ENCODE measurements around the gene NCMAP. TPM values are rescaled to one million over a fixed set of nuclear protein-coding genes. Genes with fewer than 3 reads are reported as not detected.

The NCMAP gene
- total and polyA plus RNA-seq, 4 donors: 1.5 to 20.2 (median 5.9) TPM

DNA sequence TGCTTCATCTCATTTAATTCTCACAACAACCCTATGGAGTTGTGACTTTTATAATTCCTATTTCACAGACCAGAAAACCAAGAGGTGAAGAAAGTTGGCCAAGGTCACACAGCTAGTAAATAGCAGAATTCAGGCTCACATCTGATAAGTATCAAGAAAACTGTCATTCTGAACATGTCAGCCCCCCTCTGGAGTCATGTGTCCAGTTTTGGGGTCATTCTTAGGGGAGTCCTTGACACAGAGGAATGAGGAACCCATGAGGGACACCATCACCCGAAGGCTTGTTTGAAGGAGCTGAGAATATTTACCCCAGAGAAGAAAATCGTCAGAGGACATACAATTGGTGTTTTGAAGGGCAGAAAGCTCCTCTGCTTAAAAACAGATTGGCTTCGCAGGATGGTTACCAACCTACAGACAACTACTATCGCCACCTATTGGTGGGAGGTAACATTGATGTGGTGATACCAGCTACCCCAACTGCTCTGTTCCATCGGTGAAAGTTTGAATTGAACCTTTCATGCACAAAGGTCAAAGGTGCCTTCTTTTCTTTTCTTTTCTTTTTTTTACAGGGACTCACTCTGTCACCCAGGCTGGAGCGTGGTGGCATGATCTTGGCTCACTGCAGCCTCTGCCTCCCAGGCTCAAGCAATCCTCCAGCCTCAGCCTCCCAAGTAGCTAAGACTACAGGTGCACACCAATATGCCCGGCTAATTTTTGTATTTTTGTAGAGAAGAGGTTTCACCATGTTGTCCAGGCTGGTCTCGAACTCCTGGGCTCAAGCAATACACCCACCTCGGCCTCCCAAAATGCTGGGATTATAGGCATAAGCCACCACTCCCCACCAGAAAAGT, 31.3 kb downstream of the NCMAP start:
- Histone ChIP-seq H3K9ac (ENCODE audit: insufficient read depth in 1 of 2, low read length in 2 of 2) (no peak overlapping the region), H3K4me3 (no peak overlapping the region), H3K36me3 (ENCODE audit: control insufficient read depth in 4 of 4, insufficient read depth in 4 of 4, low read length in 4 of 4) (no peaks in the 10 kb centered on the region), H3K27ac (ENCODE audit: low read depth in 1 of 2, low read length in 1 of 2) (no peak overlapping the region), H3K9me3 (ENCODE audit: control insufficient read depth in 4 of 4, insufficient read depth in 3 of 4, low read length in 3 of 4) (no peaks in the 10 kb centered on the region), H3K27me3 (ENCODE audit: control insufficient read depth in 3 of 3, insufficient read depth in 3 of 3, low read length in 2 of 3) (no peaks in the 10 kb centered on the region), H3K4me1 (ENCODE audit: control insufficient read depth in 5 of 5, insufficient read depth in 5 of 5, low read length in 5 of 5) (no peaks in the 10 kb centered on the region)
- WGBS, 2 donors: 26 to 29% methylated on average over 9 of the region's 9 CpGs
- TF ChIP-seq, protein P1, sequence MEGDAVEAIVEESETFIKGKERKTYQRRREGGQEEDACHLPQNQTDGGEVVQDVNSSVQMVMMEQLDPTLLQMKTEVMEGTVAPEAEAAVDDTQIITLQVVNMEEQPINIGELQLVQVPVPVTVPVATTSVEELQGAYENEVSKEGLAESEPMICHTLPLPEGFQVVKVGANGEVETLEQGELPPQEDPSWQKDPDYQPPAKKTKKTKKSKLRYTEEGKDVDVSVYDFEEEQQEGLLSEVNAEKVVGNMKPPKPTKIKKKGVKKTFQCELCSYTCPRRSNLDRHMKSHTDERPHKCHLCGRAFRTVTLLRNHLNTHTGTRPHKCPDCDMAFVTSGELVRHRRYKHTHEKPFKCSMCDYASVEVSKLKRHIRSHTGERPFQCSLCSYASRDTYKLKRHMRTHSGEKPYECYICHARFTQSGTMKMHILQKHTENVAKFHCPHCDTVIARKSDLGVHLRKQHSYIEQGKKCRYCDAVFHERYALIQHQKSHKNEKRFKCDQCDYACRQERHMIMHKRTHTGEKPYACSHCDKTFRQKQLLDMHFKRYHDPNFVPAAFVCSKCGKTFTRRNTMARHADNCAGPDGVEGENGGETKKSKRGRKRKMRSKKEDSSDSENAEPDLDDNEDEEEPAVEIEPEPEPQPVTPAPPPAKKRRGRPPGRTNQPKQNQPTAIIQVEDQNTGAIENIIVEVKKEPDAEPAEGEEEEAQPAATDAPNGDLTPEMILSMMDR (IDR thresholded peaks at IDR 0.05; ENCODE audit: control extremely low read depth, extremely low read depth): peak; percentile 76
- peak in 2 of 3 donors; percentile 29 to 65 for DNase-seq
- ATAC-seq (ENCODE audit: insufficient read depth, low FRiP score): peak; percentile 72

DNA sequence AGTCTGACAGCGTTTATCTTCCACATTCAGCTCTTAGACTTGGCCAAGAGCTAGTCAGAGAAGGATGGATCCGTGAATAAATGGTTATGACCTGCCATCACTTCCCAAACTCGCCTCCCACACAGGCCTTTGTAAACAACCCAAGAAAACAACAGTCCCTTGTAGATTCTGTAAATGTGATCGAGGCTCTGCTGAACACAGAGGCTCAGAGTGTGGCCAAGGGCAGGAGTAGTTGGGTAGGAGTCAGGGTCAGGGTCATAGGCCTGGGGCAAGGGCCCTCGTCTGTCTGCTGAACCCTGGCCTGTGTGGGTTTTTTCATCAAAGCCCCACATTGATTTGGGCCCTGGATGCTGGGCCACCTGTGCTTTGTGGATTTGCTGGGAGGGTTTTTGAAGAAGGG, 32.7 kb downstream of the NCMAP start:
- Histone ChIP-seq H3K4me3 (no peak overlapping the region), H3K4me1 (ENCODE audit: control insufficient read depth in 5 of 5, insufficient read depth in 5 of 5, low read length in 5 of 5) (no peaks in the 10 kb centered on the region), H3K9me3 (ENCODE audit: control insufficient read depth in 4 of 4, insufficient read depth in 3 of 4, low read length in 3 of 4) (no peaks in the 10 kb centered on the region), H3K36me3 (ENCODE audit: control insufficient read depth in 4 of 4, insufficient read depth in 4 of 4, low read length in 4 of 4) (no peaks in the 10 kb centered on the region), H3K27ac (ENCODE audit: low read depth in 1 of 2, low read length in 1 of 2) (no peak overlapping the region), H3K27me3 (ENCODE audit: control insufficient read depth in 3 of 3, insufficient read depth in 3 of 3, low read length in 2 of 3) (no peaks in the 10 kb centered on the region), H3K9ac (ENCODE audit: insufficient read depth in 1 of 2, low read length in 2 of 2) (no peak overlapping the region)
- ATAC-seq (ENCODE audit: insufficient read depth, low FRiP score) (no peak), DNase-seq (no peak)
- 85 to 87% methylated on average over 5 of the region's 5 CpGs for WGBS, 2 donors
- TF ChIP-seq, protein P1 (IDR thresholded peaks at IDR 0.05; ENCODE audit: control extremely low read depth, extremely low read depth): no peak

DNA sequence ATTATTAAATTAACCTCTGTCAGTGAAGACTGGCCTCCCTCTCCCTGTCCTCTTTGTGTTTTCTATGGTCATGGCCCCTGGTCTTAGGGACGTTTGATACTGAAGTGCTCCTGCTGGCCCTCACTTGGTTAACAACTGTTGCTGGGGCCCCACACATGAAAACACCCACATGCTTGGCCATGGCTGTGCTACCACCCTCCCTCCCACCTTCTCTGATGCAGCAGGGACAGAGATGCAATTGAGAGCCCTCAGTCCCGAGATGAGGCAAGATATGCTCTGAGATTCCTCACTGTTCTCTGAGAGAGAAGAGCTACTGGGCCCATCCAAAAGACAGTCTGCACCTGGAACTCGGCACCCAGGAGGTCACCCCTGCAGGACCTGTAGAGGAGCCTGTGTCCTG, 33.3 kb downstream of the NCMAP start:
- Histone ChIP-seq H3K36me3 (ENCODE audit: control insufficient read depth in 4 of 4, insufficient read depth in 4 of 4, low read length in 4 of 4) (no peaks in the 10 kb centered on the region), H3K4me1 (ENCODE audit: control insufficient read depth in 5 of 5, insufficient read depth in 5 of 5, low read length in 5 of 5) (no peaks in the 10 kb centered on the region), H3K9me3 (ENCODE audit: control insufficient read depth in 4 of 4, insufficient read depth in 3 of 4, low read length in 3 of 4) (no peaks in the 10 kb centered on the region), H3K27me3 (ENCODE audit: control insufficient read depth in 3 of 3, insufficient read depth in 3 of 3, low read length in 2 of 3) (no peaks in the 10 kb centered on the region), H3K4me3 (no peak overlapping the region), H3K9ac (ENCODE audit: insufficient read depth in 1 of 2, low read length in 2 of 2) (no peak overlapping the region), H3K27ac (ENCODE audit: low read depth in 1 of 2, low read length in 1 of 2) (no peak overlapping the region)
- ATAC-seq (ENCODE audit: insufficient read depth, low FRiP score): no peak
- no peak for DNase-seq
- TF ChIP-seq, protein P1 (IDR thresholded peaks at IDR 0.05; ENCODE audit: control extremely low read depth, extremely low read depth): no peak
- WGBS, 2 donors: 72 to 74% methylated on average over 3 of the region's 3 CpGs

All from lung (tissue), 12 donors.